Measurements from ENCODE around the gene HSP90B1. TPM values are rescaled to one million over a fixed set of nuclear protein-coding genes. Genes with fewer than 3 reads are reported as not detected.
A peak's percentile ranks its signal among the peaks of the same experiment; 100 is the strongest.

HSP90B1 gene
- total RNA-seq, 4 donors from 2014 or later: 171 to 346 (median 211) TPM

DNA sequence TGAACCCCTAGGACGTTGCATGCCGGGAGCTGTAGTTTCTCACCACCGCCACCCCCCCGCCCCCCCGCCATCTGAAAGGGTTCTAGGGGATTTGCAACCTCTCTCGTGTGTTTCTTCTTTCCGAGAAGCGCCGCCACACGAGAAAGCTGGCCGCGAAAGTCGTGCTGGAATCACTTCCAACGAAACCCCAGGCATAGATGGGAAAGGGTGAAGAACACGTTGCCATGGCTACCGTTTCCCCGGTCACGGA, 501 bp upstream of the HSP90B1 start:
- intact Hi-C loops (cut with DNase I; ENCODE audit: low total_unique reads) (no loop called here), in situ Hi-C loops (cut with MboI; ENCODE audit: low pct_ligation_motif_present in 1 of 4, low pct_unique_long_range_greater_than_20kb in 1 of 4, low sequenced_read_pairs in 3 of 4) (loop anchor here in 1 of 4 donors (25.0 kb wide), 1 partner anchor 183 kb away; no protein-coding TSS in a partner anchor)
- TF ChIP-seq, protein P1, sequence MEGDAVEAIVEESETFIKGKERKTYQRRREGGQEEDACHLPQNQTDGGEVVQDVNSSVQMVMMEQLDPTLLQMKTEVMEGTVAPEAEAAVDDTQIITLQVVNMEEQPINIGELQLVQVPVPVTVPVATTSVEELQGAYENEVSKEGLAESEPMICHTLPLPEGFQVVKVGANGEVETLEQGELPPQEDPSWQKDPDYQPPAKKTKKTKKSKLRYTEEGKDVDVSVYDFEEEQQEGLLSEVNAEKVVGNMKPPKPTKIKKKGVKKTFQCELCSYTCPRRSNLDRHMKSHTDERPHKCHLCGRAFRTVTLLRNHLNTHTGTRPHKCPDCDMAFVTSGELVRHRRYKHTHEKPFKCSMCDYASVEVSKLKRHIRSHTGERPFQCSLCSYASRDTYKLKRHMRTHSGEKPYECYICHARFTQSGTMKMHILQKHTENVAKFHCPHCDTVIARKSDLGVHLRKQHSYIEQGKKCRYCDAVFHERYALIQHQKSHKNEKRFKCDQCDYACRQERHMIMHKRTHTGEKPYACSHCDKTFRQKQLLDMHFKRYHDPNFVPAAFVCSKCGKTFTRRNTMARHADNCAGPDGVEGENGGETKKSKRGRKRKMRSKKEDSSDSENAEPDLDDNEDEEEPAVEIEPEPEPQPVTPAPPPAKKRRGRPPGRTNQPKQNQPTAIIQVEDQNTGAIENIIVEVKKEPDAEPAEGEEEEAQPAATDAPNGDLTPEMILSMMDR (IDR thresholded peaks at IDR 0.05): no peak
- TF ChIP-seq POLR2AphosphoS5 (IDR thresholded peaks at IDR 0.05): no peak
- no peak for TF ChIP-seq EP300 (IDR thresholded peaks at IDR 0.05; ENCODE audit: low read depth)
- no peak for TF ChIP-seq POLR2A (IDR thresholded peaks at IDR 0.05)
- Histone ChIP-seq H3K27me3 (no peaks in the 10 kb centered on the region), H3K9me3 (no peaks in the 10 kb centered on the region), H3K27ac (peak overlapping the region; percentile 88 to 96 (median 93)), H3K4me1 (peaks cover 19 to 48% (median 31%) of the 10 kb centered on the region in 4 donors), H3K36me3 (peaks cover 0 to 11% (median 3%) of the 10 kb centered on the region in 4 donors), H3K4me3 (peak overlapping the region; percentile 7 to 69 (median 42))
- DNase-seq: no peak
- WGBS, 2 donors (ENCODE audit: low coverage in 1 of 2): 1% methylated on average over 18 of the region's 18 CpGs; no CpG with 5 or more reads in 1 of the 2 donors

DNA sequence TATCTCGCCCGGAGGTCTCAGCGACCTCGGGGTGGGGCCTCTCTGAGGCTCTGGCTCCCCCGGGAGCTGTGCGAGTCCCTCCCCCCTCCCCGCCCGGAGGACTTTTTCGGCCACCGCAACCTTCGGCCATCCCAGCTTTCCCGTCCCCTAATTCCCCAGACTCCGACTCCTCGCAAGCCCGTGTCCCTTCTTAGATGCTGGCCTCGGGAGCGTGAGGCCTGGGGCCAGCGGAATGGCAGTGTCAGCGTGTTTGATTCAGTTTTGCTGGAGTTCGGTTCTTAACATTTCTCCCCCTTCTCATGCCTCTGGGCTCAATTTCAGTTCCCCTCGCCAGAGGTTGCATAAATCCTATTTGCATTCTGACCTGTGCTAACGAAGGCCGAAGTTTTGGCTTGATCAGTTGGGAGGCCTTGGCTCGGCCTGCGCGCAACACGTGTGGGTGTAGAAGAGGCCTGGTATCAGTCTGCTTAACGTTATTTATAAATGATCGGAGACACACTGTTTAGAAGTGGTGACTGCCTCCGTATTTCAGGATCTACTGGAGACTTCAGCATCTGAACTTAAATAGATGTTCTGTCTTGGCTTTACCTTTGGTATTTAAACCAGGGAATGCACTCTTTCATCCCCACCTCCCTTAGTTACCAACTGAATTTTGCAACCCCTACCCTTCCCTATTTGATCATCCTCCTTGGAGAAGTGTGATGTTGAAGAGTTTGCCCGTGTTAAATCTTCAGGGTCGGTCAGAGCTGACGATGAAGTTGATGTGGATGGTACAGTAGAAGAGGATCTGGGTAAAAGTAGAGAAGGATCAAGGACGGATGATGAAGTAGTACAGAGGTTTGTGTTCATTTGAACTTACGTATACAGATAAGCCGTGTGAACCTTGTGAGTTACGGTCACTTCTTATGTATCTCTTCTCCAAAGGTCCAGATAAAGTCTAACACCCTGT, 851 bp downstream of the HSP90B1 start:
- H3K36me3 ChIP-seq: peaks cover 0 to 23% (median 9%) of the 10 kb centered on the region in 4 donors
- WGBS, 2 donors (ENCODE audit: low coverage in 1 of 2): 1 to 3% methylated on average over 8 to 37 of the region's 37 CpGs
- peak; percentile 51 for DNase-seq
- in situ Hi-C loops (cut with MboI; ENCODE audit: low pct_ligation_motif_present in 1 of 4, low pct_unique_long_range_greater_than_20kb in 1 of 4, low sequenced_read_pairs in 3 of 4): loop anchor here in 1 of 4 donors (25.0 kb wide), 1 partner anchor 181 kb away; no protein-coding TSS in a partner anchor
- no peak for TF ChIP-seq POLR2A (IDR thresholded peaks at IDR 0.05)
- peak; percentile 10 for TF ChIP-seq EP300 (IDR thresholded peaks at IDR 0.05; ENCODE audit: low read depth)
- peak in 2 of 3 donors; percentile 49 to 56 for TF ChIP-seq POLR2AphosphoS5 (IDR thresholded peaks at IDR 0.05)
- TF ChIP-seq, protein P1 (IDR thresholded peaks at IDR 0.05): no peak
- H3K9me3 ChIP-seq: no peaks in the 10 kb centered on the region
- H3K27me3 ChIP-seq: no peaks in the 10 kb centered on the region
- H3K4me3 ChIP-seq: peak overlapping the region; percentile 63 to 90 (median 71)
- H3K27ac ChIP-seq: peak overlapping the region; percentile 88 to 95 (median 90)
- intact Hi-C loops (cut with DNase I; ENCODE audit: low total_unique reads): no loop called here
- peaks cover 24 to 62% (median 36%) of the 10 kb centered on the region in 4 donors for H3K4me1 ChIP-seq

DNA sequence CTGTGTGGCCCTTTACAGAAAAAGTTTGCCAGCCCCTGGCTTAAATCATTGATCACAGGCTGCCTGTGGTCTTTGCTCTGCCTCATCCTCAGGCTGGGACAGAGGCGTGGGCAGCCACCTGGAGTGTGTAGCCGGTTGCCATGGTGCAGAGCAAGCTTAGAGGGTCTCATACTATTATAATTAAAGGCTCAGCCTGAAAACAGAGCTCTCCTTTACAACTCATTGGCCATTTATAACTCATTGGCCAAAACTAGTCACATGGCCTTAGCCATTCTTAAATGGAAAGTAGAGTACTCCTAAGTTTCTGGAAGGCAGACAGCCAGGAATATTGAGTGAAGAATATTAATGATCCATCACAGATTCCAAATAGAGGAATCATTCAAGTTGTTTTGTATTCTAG, 3.0 kb downstream of the HSP90B1 start:
- in situ Hi-C loops (cut with MboI; ENCODE audit: low pct_ligation_motif_present in 1 of 4, low pct_unique_long_range_greater_than_20kb in 1 of 4, low sequenced_read_pairs in 3 of 4): loop anchor here in 1 of 4 donors (25.0 kb wide), 1 partner anchor 179 kb away; no protein-coding TSS in a partner anchor
- Histone ChIP-seq H3K27ac (peak overlapping the region in 1 of 4 donors; percentile 10), H3K4me3 (no peak overlapping the region)

More for the DNA sequence above, 3.0 kb downstream of the HSP90B1 start:
- TF ChIP-seq POLR2A (IDR thresholded peaks at IDR 0.05): no peak
- no peak for TF ChIP-seq EP300 (IDR thresholded peaks at IDR 0.05; ENCODE audit: low read depth)
- TF ChIP-seq, protein P1 (IDR thresholded peaks at IDR 0.05): no peak
- TF ChIP-seq POLR2AphosphoS5 (IDR thresholded peaks at IDR 0.05): no peak
- peaks cover 0 to 40% (median 18%) of the 10 kb centered on the region in 4 donors for H3K36me3 ChIP-seq
- H3K9me3 ChIP-seq: no peaks in the 10 kb centered on the region
- WGBS, 2 donors (ENCODE audit: low coverage in 1 of 2): 61% methylated on average over 2 of the region's 2 CpGs; no CpG with 5 or more reads in 1 of the 2 donors
- no peak for DNase-seq
- peaks cover 24 to 61% (median 35%) of the 10 kb centered on the region in 4 donors for H3K4me1 ChIP-seq
- intact Hi-C loops (cut with DNase I; ENCODE audit: low total_unique reads): no loop called here
- no peaks in the 10 kb centered on the region for H3K27me3 ChIP-seq

All from transverse colon (tissue), 4 donors.